B cell (primary cell): Measurements from ENCODE around the gene SHANK1.

ENCODE experiments used
- EZH2 ChIP-seq: IDR thresholded peaks from 2 replicates; pipeline ENCODE4 v1.6.1; 2012; ENCODE audit warnings: borderline replicate concordance, low read depth, mild to moderate bottlenecking, moderate library complexity, low read length; ENCODE audit not compliant: insufficient read depth, poor library complexity, severe bottlenecking
- TF ChIP-seq, protein P1 (sequence below): fragments of 200-600 bp; IDR thresholded peaks from one replicate; pipeline ENCODE4 v1.8.0; 2022; ENCODE audit warnings: antibody characterized with exemption, mild to moderate bottlenecking

DNA sequence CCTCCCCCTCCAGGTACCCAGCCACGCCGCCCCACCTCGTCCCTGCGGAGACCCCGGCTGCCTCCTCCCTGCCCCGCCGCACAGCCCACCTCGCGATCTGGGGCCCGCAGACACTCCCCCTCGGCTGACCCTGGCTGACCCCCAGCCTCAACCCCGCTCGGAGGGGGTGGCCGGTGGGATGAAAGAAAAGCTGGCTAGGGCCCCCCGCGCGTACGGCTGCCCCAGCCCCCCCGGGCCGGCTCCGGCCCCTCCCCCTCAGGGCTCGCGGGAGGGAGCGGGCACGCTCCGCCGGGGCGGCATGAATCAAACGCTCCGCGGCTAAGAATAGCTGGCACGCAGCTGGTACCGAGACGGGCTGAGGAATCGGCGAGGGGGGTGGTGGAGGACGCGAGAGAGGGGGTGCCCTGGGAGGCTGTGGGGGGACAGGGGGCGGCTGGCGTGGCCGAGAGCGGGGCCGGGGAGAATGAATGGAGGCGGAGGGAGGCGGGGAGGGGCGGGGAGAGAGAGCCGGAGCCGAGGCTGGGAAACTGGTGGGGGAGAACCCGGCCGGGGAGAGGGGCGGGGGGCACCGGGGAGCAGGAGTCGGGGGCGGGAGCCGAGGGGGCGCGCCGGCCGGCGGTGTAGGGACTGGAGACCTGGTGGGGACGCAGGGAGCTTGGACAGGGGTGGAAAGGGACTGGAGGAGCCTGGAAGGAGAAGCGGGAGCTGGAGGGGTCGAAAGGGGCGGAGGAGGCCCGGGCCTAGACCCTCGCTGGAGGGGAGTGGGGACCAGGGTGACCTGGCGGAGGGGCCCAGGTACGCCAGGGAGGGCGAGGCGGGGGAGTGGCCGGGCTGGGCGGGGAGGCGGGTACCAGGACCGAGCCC lies 1.1 kb downstream of the SHANK1 start:
- TF ChIP-seq EZH2: no peak
- TF ChIP-seq, protein P1, sequence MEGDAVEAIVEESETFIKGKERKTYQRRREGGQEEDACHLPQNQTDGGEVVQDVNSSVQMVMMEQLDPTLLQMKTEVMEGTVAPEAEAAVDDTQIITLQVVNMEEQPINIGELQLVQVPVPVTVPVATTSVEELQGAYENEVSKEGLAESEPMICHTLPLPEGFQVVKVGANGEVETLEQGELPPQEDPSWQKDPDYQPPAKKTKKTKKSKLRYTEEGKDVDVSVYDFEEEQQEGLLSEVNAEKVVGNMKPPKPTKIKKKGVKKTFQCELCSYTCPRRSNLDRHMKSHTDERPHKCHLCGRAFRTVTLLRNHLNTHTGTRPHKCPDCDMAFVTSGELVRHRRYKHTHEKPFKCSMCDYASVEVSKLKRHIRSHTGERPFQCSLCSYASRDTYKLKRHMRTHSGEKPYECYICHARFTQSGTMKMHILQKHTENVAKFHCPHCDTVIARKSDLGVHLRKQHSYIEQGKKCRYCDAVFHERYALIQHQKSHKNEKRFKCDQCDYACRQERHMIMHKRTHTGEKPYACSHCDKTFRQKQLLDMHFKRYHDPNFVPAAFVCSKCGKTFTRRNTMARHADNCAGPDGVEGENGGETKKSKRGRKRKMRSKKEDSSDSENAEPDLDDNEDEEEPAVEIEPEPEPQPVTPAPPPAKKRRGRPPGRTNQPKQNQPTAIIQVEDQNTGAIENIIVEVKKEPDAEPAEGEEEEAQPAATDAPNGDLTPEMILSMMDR: no peak
